H1 (cell line): Measurements from ENCODE around the gene SESN1. TPM values are rescaled to one million over a fixed set of nuclear protein-coding genes. Genes with fewer than 3 reads are reported as not detected.

ENCODE experiments used
- CTCF ChIA-PET: fragments of 300-600 bp; sonication (Branson Sonifier 250); formaldehyde crosslinking; loops from one replicate; lab custom pipeline; 2021; ENCODE audit not compliant: partially characterized antibody; lab: Charles Lee
- POLR2A ChIA-PET: fragments of 300-600 bp; sonication (Branson Sonifier 250); formaldehyde crosslinking; loops from one replicate; lab custom pipeline; 2021; ENCODE audit warnings: inconsistent platforms; ENCODE audit not compliant: partially characterized antibody; lab: Charles Lee
- DNase-seq, 2 experiments: peaks; one replicate each; pipeline versions ENCODE4 v3.0.0 to v3.0.0-alpha.2; 2010 to 2022; ENCODE audit warnings: low spot score in 2 of 2, low read depth in 1 of 2, mixed read lengths in 1 of 2
- FAIRE-seq: peaks from 2 replicates; lab custom pipeline; 2011; peaks lifted over from hg19 to GRCh38; lab: Jason Lieb, UNC
- H2AFZ ChIP-seq: 2 replicates; pipeline ENCODE4 v1.8.1; 2012; ENCODE audit warnings: low read length, inconsistent platforms
- H2AK5ac ChIP-seq: 2 replicates; pipeline ENCODE4 v1.6.1; 2013; ENCODE audit warnings: low read depth, low read length
- H2BK120ac ChIP-seq: replicated peaks from 2 replicates; pipeline ENCODE3; 2013; ENCODE audit warnings: low read depth, low read length, inconsistent platforms
- H2BK12ac ChIP-seq: 2 replicates; pipeline ENCODE4 v1.6.1; 2013; ENCODE audit warnings: low read depth, low read length
- H2BK15ac ChIP-seq: 2 replicates; pipeline ENCODE4 v1.6.1; 2013; ENCODE audit warnings: low read length
- H2BK20ac ChIP-seq: 2 replicates; pipeline ENCODE4 v1.6.1; 2013; ENCODE audit warnings: low read length
- H2BK5ac ChIP-seq: 2 replicates; pipeline ENCODE4 v1.6.1; 2013; ENCODE audit warnings: low read depth, low read length
- H3K14ac ChIP-seq: 2 replicates; pipeline ENCODE4 v1.6.1; 2013; ENCODE audit warnings: inconsistent platforms; ENCODE audit not compliant: insufficient read length
- H3K18ac ChIP-seq: 2 replicates; pipeline ENCODE4 v1.6.1; 2013; ENCODE audit warnings: low read length; ENCODE audit errors: extremely low read depth
- H3K23ac ChIP-seq: 2 replicates; pipeline ENCODE4 v1.6.1; 2013; ENCODE audit warnings: inconsistent platforms; ENCODE audit not compliant: insufficient read length
- H3K23me2 ChIP-seq: 2 replicates; pipeline ENCODE4 v1.6.1; 2013; ENCODE audit warnings: low read depth, low read length
- H3K27ac ChIP-seq: 2 replicates; pipeline ENCODE4 v1.6.1; 2011; ENCODE audit warnings: low read depth, low read length, inconsistent platforms
- H3K27me3 ChIP-seq, 4 experiments: replicated peaks in 1 of 4; 1 replicate in 1 of 4; 2 replicates in 3 of 4; pipeline versions ENCODE4 v1.6.1 to v1.8.1; 2011 to 2013; ENCODE audit warnings: low read length in 3 of 4, mild to moderate bottlenecking in 3 of 4, inconsistent platforms in 2 of 4, mixed read lengths in 2 of 4, moderate library complexity in 1 of 4; ENCODE audit not compliant: control insufficient read depth in 3 of 4, insufficient read depth in 3 of 4; ENCODE audit errors: extremely low read depth in 1 of 4
- H3K36me3 ChIP-seq, 4 experiments: 2 replicates each; pipeline versions ENCODE4 v1.6.1 to v1.8.1; 2011 to 2013; ENCODE audit warnings: mild to moderate bottlenecking in 4 of 4, low read length in 3 of 4, moderate library complexity in 2 of 4, control low read depth in 1 of 4, inconsistent platforms in 1 of 4; ENCODE audit not compliant: insufficient read depth in 4 of 4, control insufficient read depth in 2 of 4
- H3K4ac ChIP-seq: replicated peaks from 2 replicates; pipeline ENCODE3; 2013; ENCODE audit warnings: low read length, low read depth, mixed read lengths, inconsistent platforms; ENCODE audit not compliant: insufficient read length
- H3K4me1 ChIP-seq, 4 experiments: replicated peaks in 1 of 4; 1 replicate in 1 of 4; 2 replicates in 3 of 4; pipeline versions ENCODE4 v1.6.1 to v1.8.1; 2011 to 2013; ENCODE audit warnings: low read length in 3 of 4, inconsistent platforms in 2 of 4, mixed read lengths in 1 of 4; ENCODE audit not compliant: insufficient read depth in 4 of 4, control insufficient read depth in 3 of 4
- H3K4me2 ChIP-seq, 2 experiments: 2 replicates each; pipeline versions ENCODE4 v1.6.1 to v1.8.1; 2011 to 2013; ENCODE audit warnings: low read depth in 2 of 2, low read length in 2 of 2, control low read depth in 1 of 2, inconsistent platforms in 1 of 2, mild to moderate bottlenecking in 1 of 2; ENCODE audit not compliant: insufficient read depth in 1 of 2
- H3K4me3 ChIP-seq, 4 experiments: fragments of 200-600, 300-600 bp in 1 of 4; sonication (generic), shearing (Covaris generic), sonication (Bioruptor Twin) in 1 of 4; 2 replicates each; pipeline versions ENCODE4 v1.5.1 to v1.8.1; 2011 to 2016; ENCODE audit warnings: low read length in 4 of 4, low read depth in 3 of 4, control low read depth in 2 of 4, inconsistent platforms in 2 of 4, mild to moderate bottlenecking in 2 of 4, mixed read lengths in 1 of 4, moderate library complexity in 1 of 4; ENCODE audit not compliant: insufficient read depth in 2 of 4; ENCODE audit errors: extremely low read depth in 1 of 4
- H3K56ac ChIP-seq: replicated peaks from 2 replicates; pipeline ENCODE3; 2013; ENCODE audit warnings: low read depth, mild to moderate bottlenecking, mixed read lengths, low read length, inconsistent platforms; ENCODE audit not compliant: insufficient read length
- H3K79me1 ChIP-seq: 2 replicates; pipeline ENCODE4 v1.6.1; 2013; ENCODE audit warnings: low read depth, low read length, control low read depth
- H3K79me2 ChIP-seq, 2 experiments: 2 replicates each; pipeline versions ENCODE4 v1.6.1 to v1.8.1; 2012 to 2013; ENCODE audit warnings: low read length in 2 of 2, mild to moderate bottlenecking in 2 of 2, inconsistent platforms in 1 of 2; ENCODE audit not compliant: insufficient read depth in 2 of 2, control insufficient read depth in 1 of 2
- H3K9ac ChIP-seq, 4 experiments: replicated peaks in 1 of 4; 1 replicate in 1 of 4; 2 replicates in 3 of 4; pipeline versions ENCODE4 v1.6.1 to v1.8.1; 2011 to 2013; ENCODE audit warnings: low read depth in 3 of 4, low read length in 3 of 4, control low read depth in 2 of 4, mild to moderate bottlenecking in 2 of 4, moderate library complexity in 2 of 4, inconsistent platforms in 1 of 4; ENCODE audit errors: extremely low read depth in 1 of 4
- H3K9me3 ChIP-seq, 2 experiments: 2 replicates each; pipeline versions ENCODE4 v1.6.1 to v1.8.1; 2012 to 2013; ENCODE audit warnings: mild to moderate bottlenecking in 2 of 2, moderate library complexity in 2 of 2, control low read depth in 1 of 2, inconsistent platforms in 1 of 2, low read depth in 1 of 2, low read length in 1 of 2, mixed read lengths in 1 of 2; ENCODE audit not compliant: insufficient read depth in 2 of 2
- H4K20me1 ChIP-seq, 2 experiments: replicated peaks in 1 of 2; 2 replicates each; pipeline versions ENCODE3 to v1.8.1; 2011 to 2013; ENCODE audit warnings: inconsistent platforms in 2 of 2, low read length in 2 of 2, mild to moderate bottlenecking in 1 of 2; ENCODE audit not compliant: insufficient read depth in 2 of 2, control insufficient read depth in 1 of 2
- H4K5ac ChIP-seq: 2 replicates; pipeline ENCODE4 v1.6.1; 2013; ENCODE audit warnings: low read length, low read depth, mixed read lengths, inconsistent platforms; ENCODE audit not compliant: insufficient read length
- H4K8ac ChIP-seq: 2 replicates; pipeline ENCODE4 v1.8.0; 2013; ENCODE audit warnings: mild to moderate bottlenecking, moderate library complexity, low read length, inconsistent platforms; ENCODE audit not compliant: insufficient read depth; ENCODE audit errors: extremely low read depth
- H4K91ac ChIP-seq: replicated peaks from 2 replicates; pipeline ENCODE3; 2013; ENCODE audit warnings: low read length, mixed read lengths, inconsistent platforms; ENCODE audit not compliant: insufficient read length
- ATF2 ChIP-seq: IDR thresholded peaks from 2 replicates; pipeline ENCODE4 v1.6.1; 2012; ENCODE audit warnings: low read length, inconsistent platforms
- CHD1 ChIP-seq: IDR thresholded peaks from 2 replicates; pipeline ENCODE4 v1.6.1; 2012; ENCODE audit warnings: low read depth, low read length, improper control_type of control experiment
- GTF2F1 ChIP-seq: IDR thresholded peaks from 2 replicates; pipeline ENCODE4 v1.6.1; 2012; ENCODE audit warnings: low read depth, low read length, improper control_type of control experiment, borderline replicate concordance
- KDM1A ChIP-seq: fragments of 200-600, 300-600 bp; sonication (generic); IDR thresholded peaks from 2 replicates; pipeline ENCODE4 v1.7.1; 2016; ENCODE audit warnings: mild to moderate bottlenecking, low read length, borderline replicate concordance
- KDM5A ChIP-seq: fragments of 200-600 bp; IDR thresholded peaks from 2 replicates; pipeline ENCODE4 v1.7.1; 2012; ENCODE audit warnings: mild to moderate bottlenecking, low read length, inconsistent platforms, mixed read lengths
- NANOG ChIP-seq: IDR thresholded peaks from 2 replicates; pipeline ENCODE4 v1.6.1; 2011; ENCODE audit warnings: low read length, low read depth, mild to moderate bottlenecking, inconsistent platforms; ENCODE audit not compliant: insufficient read depth, poor library complexity, severe bottlenecking
- RBBP5 ChIP-seq: IDR thresholded peaks from 2 replicates; pipeline ENCODE4 v1.7.1; 2012; ENCODE audit warnings: low read depth, mild to moderate bottlenecking, inconsistent platforms, low read length, moderate library complexity, borderline replicate concordance
- TAF7 ChIP-seq: optimal IDR thresholded peaks from 2 replicates; pipeline ENCODE3; 2011; ENCODE audit warnings: low read depth, mild to moderate bottlenecking, inconsistent platforms, low read length, moderate library complexity, borderline replicate concordance
- WGBS, 2 experiments: shearing (Covaris generic) in 1 of 2; methylation state at CpG; one replicate each; pipeline versions ENCODE4 v1.1.6 to v1.1.7; 2013 to 2015; ENCODE audit warnings: low lambda C conversion rate in 2 of 2, mixed read lengths in 2 of 2, inconsistent platforms in 1 of 2, low coverage in 1 of 2, missing lambda C conversion rate in 1 of 2; ENCODE audit not compliant: insufficient replicate concordance in 2 of 2, insufficient coverage in 1 of 2, insufficient read length in 1 of 2; ENCODE audit errors: extremely low coverage in 1 of 2, missing lambda C conversion rate in 1 of 2; 5-methylcytosine and 5-hydroxymethylcytosine counted together
- polyA plus RNA-seq, 7 experiments: library from polyadenylated mRNA; depleted of rRNA in 3 of 7; stranded (reverse) in 5 of 7; unstranded in 2 of 7; fragments of >200 nt in 5 of 7; fragments of 200-250 nt in 2 of 7; gene quantifications; 1 replicate in 5 of 7; 2 replicates in 1 of 7; 4 replicates in 1 of 7; pipeline versions ENCODE4 v1.2.1 to v1.2.3, GENCODE V29; 2011 to 2013; ENCODE audit warnings: missing spikeins in 2 of 7, mixed read lengths in 2 of 7
- total RNA-seq: library from RNA; stranded (reverse); fragmentation: NEBNext Ultra II Directional; extraction: Animal tissue kit (Norgen Biotek cat#: 25700); gene quantifications from 2 replicates; pipeline ENCODE4 v1.2.1, GENCODE V29; 2021

Gene SESN1
- total and polyA plus RNA-seq, 2 of the 8 experiments (the other 6 are each of a cell fraction or from before 2014, with no cell fraction given): 12.8 to 15.6 TPM

- Histone ChIP-seq H2BK20ac (no peak overlapping the region), H3K79me1 (no peaks in the 10 kb centered on the region), H2BK15ac (no peak overlapping the region), H3K27me3 (no peaks in the 10 kb centered on the region), H3K23me2 (no peaks in the 10 kb centered on the region), H4K8ac (no peak overlapping the region), H3K4ac (no peak overlapping the region), H3K9ac (no peak overlapping the region), H3K27ac (no peak overlapping the region), H3K36me3 (no peaks in the 10 kb centered on the region), H3K9me3 (no peaks in the 10 kb centered on the region), H3K79me2 (no peaks in the 10 kb centered on the region), H2BK5ac (no peak overlapping the region), H4K91ac (no peak overlapping the region), H3K4me1 (peaks cover 0 to 3% (median 2%) of the 10 kb centered on the region in 4 experiments; a peak in 6 of 7 replicates), H3K14ac (no peak overlapping the region), H3K56ac (no peak overlapping the region), H2AK5ac (no peak overlapping the region), H3K18ac (no peak overlapping the region), H3K4me2 (no peak overlapping the region), H2BK120ac (no peak overlapping the region), H3K23ac (no peak overlapping the region), H4K5ac (no peak overlapping the region), H2AFZ (no peak overlapping the region), H3K4me3 (no peak overlapping the region), H4K20me1 (peaks cover 0 to 2% of the 10 kb centered on the region in 2 experiments), H2BK12ac (no peak overlapping the region)
- DNase-seq (no peak), FAIRE-seq (no peak)
- ChIA-PET POLR2A (no interaction called here), CTCF (interaction anchor here (0.6 to 2.8 kb wide), 3 partner anchors 11 to 425 kb away, joined by 3 to 7 read pairs (median 4); no protein-coding TSS in a partner anchor)
- TF ChIP-seq TAF7: no peak
- TF ChIP-seq GTF2F1: no peak
- no peak for TF ChIP-seq KDM1A
- TF ChIP-seq KDM5A: no peak
- TF ChIP-seq CHD1: no peak
- no peak for TF ChIP-seq NANOG
- TF ChIP-seq ATF2: no peak
- TF ChIP-seq RBBP5: no peak
- WGBS, 2 experiments: 85% methylated on average over 7 of the region's 7 CpGs; no CpG with 5 or more reads in 1 of the 2 experiments
Measured at GRCh38 chr6:108948181-108948661, 146.4 kb downstream of the SESN1 start.
